IPS-18a (cell line): ENCODE measurements around the gene REPIN1.
"Not testable (repeated sequence)": the region's sequence is repeated elsewhere in the genome, so short reads cannot be mapped to it uniquely, and the experiment has no call there.

Source experiments
- H3K27ac ChIP-seq: one replicate; pipeline ENCODE4 v1.5.1; 2013; ENCODE audit warnings: low read length
- H3K27me3 ChIP-seq: one replicate; pipeline ENCODE4 v1.6.1; 2013; ENCODE audit warnings: mild to moderate bottlenecking, low read length; ENCODE audit not compliant: control insufficient read depth, insufficient read depth
- H3K36me3 ChIP-seq: one replicate; pipeline ENCODE4 v1.6.1; 2013; ENCODE audit warnings: low read depth, low read length; ENCODE audit not compliant: control insufficient read depth
- H3K4me1 ChIP-seq: one replicate; pipeline ENCODE4 v1.6.1; 2013; ENCODE audit warnings: low read depth, low read length; ENCODE audit not compliant: control insufficient read depth
- H3K4me3 ChIP-seq: one replicate; pipeline ENCODE4 v1.5.1; 2013; ENCODE audit warnings: low read length
- H3K9ac ChIP-seq: one replicate; pipeline ENCODE4 v1.6.1; 2013; ENCODE audit warnings: mild to moderate bottlenecking, low read length, moderate library complexity
- H3K9me3 ChIP-seq: one replicate; pipeline ENCODE4 v1.6.1; 2013; ENCODE audit warnings: low read depth, low read length; ENCODE audit not compliant: control insufficient read depth

The REPIN1 gene

DNA sequence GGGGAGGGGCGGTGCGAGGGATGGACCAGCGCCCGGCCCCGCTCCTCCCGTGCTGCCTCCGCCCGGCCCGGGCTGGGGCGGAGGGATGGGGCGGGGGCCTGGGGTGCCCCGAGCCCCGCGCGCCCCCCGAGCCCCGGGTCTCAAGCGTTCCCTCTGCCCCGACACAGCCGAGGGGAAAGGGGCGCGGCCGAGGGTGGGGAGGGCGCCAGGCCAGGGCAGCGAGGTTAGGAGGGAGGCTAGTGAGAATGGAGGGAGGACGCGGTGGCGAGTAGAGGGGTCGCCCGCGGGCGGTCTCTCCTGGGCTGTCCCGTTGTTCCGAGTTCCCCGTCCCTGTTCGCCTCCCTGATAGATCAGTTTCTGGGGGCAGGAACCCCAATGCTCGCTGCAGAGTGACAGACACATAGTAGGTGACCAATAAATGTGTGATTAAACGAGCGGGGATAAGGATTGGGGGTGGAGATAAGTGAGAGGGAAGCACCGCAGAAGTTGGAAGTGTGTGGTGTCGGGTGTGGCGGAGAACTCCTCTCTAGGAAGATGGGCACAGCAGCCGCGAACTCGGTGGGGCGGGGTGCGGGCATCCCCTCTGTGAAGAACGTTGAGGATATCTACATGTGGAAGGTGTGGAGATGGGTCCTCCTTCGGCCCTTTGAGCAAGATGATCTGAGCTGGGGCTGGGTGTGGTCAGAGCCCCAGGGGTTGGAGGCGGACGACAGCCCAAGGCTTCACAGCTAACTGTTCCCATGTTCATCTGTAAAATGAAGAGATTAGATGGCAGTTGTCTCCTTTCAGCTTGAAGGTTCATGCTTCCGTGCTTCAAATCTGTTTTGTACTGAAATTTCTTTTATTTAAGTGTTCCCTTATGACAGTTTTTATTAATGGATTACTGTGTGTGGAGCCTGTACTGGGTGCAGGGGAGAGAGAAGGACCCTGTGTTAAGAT, 11.1 kb downstream of the REPIN1 start:
- Histone ChIP-seq H3K4me1 (peaks cover 52% of the 10 kb centered on the region), H3K9ac (peak overlapping the region; percentile 77), H3K36me3 (peaks cover 2% of the 10 kb centered on the region), H3K27ac (peak overlapping the region; percentile 70), H3K4me3 (peak overlapping the region; percentile 79), H3K27me3 (no peaks in the 10 kb centered on the region), H3K9me3 (no peaks in the 10 kb centered on the region)

DNA sequence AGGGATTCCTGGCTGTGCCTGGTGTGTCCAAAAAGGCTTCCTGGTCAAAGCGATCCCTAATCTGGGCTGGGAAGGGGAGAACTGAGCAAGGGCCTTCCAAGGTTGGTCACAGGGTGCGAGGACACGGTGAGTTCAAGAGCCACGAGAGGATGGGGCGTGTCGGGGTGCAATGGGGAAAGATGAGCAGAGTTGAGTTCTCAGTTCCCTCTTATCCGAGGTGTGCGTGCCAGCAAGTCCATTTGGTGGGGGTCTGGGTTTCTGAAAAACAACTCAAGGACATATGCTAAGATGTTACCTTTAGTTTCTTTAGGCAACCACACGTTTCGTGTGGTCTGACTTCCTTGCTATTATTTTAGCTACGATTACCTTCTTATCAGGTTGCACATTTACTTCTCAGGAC, 11.8 kb downstream of the REPIN1 start:
- Histone ChIP-seq H3K9me3 (no peaks in the 10 kb centered on the region), H3K9ac (peak overlapping the region; percentile 77), H3K4me3 (peak overlapping the region; percentile 79), H3K4me1 (peaks cover 60% of the 10 kb centered on the region), H3K27ac (no peak overlapping the region), H3K27me3 (no peaks in the 10 kb centered on the region), H3K36me3 (peaks cover 4% of the 10 kb centered on the region)

DNA sequence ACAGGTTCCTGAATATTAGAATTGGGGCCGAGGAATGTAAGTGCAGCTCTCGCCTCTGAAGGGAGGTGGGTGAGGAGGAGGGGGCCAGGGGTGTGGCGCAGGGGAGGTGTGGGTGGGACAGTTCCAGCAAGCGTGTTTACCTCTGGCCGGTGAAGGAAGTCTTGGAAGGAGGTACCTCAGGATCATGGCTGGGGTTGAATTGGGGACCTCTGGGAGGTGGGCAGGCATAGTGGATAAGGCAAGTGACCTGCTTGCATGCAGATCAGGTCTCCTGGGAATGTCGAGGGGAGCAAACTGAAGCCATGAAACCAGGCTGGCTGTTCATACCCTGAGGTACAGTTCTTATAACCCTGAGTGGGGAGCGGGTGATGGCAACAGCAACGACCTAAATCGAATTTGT, 12.5 kb downstream of the REPIN1 start:
- peak overlapping the region; percentile 79 for H3K4me3 ChIP-seq
- H3K27ac ChIP-seq = no peak overlapping the region

DNA sequence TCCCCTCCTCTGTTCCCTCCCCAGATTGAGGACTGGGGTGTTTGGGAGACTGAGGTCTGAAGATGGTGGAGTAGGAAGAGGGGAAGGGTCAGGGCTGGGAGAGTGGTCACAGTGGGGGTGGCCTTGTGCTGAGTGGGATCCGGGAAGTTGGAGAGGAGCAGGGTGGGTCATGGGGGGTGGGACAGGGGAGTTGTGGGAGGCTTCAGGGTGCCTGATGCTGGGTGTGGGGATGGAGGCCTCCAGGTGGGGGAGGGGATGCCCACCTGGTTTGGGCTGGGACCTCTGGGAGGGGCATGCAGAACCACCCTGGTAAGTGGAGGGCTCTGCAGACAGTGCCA, 13.1 kb downstream of the REPIN1 start:
- Histone ChIP-seq H3K27ac (no peak overlapping the region), H3K4me1 (peaks cover 69% of the 10 kb centered on the region), H3K27me3 (no peaks in the 10 kb centered on the region), H3K36me3 (peaks cover 8% of the 10 kb centered on the region), H3K9me3 (no peaks in the 10 kb centered on the region), H3K4me3 (no peak overlapping the region), H3K9ac (no peak overlapping the region)

More for the DNA sequence above, 12.5 kb downstream of the REPIN1 start:
- H3K9ac ChIP-seq = no peak overlapping the region
- no peaks in the 10 kb centered on the region for H3K27me3 ChIP-seq
- H3K4me1 ChIP-seq = peaks cover 62% of the 10 kb centered on the region
- H3K9me3 ChIP-seq = no peaks in the 10 kb centered on the region
- peaks cover 8% of the 10 kb centered on the region for H3K36me3 ChIP-seq

DNA sequence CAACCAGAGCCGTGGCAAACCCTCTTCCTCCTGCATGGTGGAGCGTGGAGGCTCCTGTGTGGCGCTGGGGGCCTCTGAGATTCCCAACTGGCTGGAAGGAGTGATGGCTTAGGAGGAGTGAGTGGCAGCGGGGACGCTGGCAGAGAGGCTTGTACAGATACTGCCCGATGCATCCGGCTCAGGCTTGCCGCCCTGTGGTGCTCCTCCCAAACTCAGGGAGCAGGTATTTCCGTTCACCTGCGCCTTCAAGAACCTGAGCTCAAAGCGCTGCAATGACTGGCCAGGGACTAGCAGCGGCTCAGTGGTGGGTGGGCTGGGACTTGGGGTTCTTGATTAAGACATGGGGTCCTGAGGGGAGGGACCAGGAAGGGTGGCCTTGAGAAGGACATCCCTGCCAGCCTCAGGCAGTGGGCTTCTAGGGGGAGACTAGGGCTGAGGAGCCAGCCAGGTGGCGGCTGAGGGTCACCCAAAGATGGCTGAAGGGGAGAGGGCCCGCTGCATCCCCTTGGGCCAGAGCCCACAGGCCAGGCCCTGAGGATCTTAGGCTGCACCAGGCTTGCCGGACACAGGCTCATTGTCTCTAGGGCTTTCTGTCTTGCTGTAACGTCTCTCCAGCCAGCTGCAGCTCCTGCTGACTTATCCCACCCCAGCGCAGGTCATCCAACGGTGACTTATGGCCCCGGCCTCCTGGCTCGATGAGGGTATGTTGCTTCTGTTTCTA, 13.7 kb downstream of the REPIN1 start:
- no peak overlapping the region for H3K4me3 ChIP-seq
- no peaks in the 10 kb centered on the region for H3K27me3 ChIP-seq
- H3K27ac ChIP-seq = peak overlapping the region; percentile 33
- H3K36me3 ChIP-seq = peaks cover 8% of the 10 kb centered on the region
- H3K9me3 ChIP-seq = no peaks in the 10 kb centered on the region
- H3K4me1 ChIP-seq = peaks cover 64% of the 10 kb centered on the region
- no peak overlapping the region for H3K9ac ChIP-seq

DNA sequence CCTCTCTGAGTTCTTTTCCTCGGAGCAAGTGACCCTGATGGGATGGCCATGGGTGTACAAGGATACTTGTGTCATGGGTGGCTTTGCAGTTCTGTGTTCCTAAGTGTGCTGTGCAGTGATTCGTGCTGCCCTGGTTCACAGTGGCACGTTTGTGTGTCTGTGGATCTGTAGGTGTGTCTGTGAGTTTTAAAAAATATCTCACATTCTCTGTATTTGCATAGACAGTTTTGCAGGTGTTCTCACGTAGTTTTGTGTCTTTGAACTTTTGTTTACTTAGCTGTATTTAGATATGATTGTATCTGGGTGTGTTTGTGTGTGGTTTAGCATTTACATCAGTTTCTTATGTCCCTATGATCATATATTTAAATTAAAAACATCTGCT, 14.2 kb downstream of the REPIN1 start:
- peak overlapping the region; percentile 41 for H3K4me3 ChIP-seq
- peak overlapping the region; percentile 76 for H3K27ac ChIP-seq
- peaks cover 59% of the 10 kb centered on the region for H3K4me1 ChIP-seq
- peak overlapping the region; percentile 38 for H3K9ac ChIP-seq
- peaks cover 8% of the 10 kb centered on the region for H3K36me3 ChIP-seq
- no peaks in the 10 kb centered on the region for H3K9me3 ChIP-seq
- no peaks in the 10 kb centered on the region for H3K27me3 ChIP-seq

DNA sequence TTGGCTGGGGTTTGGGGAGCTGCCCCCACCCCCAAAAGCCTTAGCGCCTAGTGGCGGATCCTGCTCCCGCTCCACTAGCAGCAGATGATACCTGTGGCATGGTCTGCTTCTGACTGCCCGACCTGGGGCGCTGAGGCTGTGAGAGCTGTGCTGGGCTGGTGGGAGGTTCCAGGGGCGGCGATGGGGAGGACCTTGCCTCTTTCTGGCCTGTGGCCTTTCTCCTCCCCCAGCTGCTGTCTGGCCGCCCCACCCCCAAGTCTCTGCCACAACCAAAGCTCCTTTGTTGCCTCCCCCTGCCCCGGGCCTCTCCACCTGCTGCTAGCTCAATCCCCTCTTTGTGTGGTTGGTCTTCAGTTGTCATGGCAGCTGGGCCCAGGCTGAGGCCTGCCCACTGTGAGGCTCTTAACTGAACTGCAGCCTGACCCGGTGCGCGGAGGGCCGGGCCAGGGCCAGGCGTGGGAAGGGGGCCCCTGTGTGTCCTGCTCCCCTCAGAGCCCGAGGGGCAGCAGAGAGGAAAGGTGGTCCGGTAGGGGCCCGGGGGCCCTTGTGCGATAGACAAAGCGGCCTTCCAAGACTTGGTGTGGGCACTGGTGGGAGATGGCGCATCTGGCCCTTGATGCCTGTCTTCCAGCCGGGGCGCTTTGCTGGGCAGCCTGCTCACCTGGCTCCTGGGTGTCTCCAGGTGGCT, 15.2 kb downstream of the REPIN1 start:
- H3K36me3 ChIP-seq = peaks cover 12% of the 10 kb centered on the region
- peak overlapping the region; percentile 78 for H3K9ac ChIP-seq
- peak overlapping the region; percentile 94 for H3K27ac ChIP-seq
- no peaks in the 10 kb centered on the region for H3K9me3 ChIP-seq
- peak overlapping the region; percentile 44 for H3K4me3 ChIP-seq
- H3K4me1 ChIP-seq = peaks cover 61% of the 10 kb centered on the region
- no peaks in the 10 kb centered on the region for H3K27me3 ChIP-seq

DNA sequence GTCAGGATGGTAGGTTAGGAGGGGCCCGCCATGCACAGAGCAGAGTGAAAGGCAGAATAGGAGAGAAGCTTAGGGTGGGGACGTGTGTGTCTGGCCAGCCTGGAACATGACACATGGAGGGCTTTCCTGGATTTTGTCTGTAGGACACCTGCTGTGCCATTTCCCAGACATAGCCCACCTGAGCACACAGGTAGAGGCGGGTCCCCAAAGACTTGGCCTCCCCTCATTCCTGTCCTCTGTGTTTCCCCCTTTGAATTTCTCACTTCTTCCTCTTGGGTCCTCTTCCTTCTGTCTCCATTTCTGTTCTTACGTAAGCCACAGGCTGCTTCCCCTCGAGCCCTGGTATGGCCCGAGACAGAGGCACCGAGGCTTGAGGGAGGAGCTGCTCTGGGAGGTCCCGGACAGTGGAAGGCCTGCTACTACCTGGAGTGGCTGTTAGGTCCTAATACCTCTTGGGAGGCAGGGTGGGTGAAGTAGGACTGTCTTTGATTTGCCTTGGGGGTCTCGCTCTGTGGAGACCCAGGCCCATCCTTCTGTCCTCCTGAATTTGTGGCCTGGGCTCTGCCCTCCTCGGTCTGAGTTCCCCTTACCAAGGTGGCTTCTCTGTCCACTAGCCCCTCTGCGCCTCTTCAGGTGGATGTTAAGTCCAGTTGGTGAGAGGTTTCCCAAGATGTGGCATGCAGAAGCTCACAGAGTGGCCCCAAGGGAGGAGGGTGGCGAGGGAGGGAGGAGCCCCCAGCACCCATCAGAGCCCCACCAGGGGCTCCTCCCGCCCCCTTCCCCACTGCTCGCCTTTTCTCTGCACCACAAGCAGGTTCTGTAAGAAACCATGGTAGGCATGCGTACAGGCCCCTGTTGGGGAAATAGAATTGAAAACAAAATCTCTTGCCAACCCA, 16.0 kb downstream of the REPIN1 start:
- Histone ChIP-seq H3K4me1 (peaks cover 61% of the 10 kb centered on the region), H3K36me3 (peaks cover 19% of the 10 kb centered on the region), H3K9ac (peak overlapping the region; percentile 78), H3K27me3 (no peaks in the 10 kb centered on the region), H3K9me3 (no peaks in the 10 kb centered on the region), H3K27ac (peak overlapping the region; percentile 94), H3K4me3 (peak overlapping the region; percentile 44)

DNA sequence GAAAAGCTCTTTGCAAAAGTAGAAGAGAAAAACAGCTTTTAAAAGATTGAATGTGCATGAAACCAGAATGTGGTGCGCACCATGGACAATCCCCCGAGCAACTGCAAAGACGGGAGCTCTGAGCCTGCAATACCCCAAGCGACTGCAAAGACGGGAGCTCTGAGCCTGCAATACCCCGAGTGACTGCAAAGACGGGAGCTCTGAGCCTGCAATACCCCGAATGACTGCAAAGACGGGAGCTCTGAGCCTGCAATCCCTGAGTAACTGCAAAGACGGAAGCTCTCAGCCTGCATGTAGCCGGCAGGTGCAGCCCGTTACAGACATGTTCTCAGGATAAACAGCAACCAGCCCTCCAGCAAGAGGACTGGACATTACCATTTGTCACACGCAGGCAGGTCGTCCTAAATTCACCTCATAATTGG, 16.7 kb downstream of the REPIN1 start:
- H3K9me3 ChIP-seq = no peaks in the 10 kb centered on the region
- H3K27me3 ChIP-seq = no peaks in the 10 kb centered on the region
- H3K4me3 ChIP-seq = no peak overlapping the region
- H3K27ac ChIP-seq = peak overlapping the region; percentile 21
- no peak overlapping the region for H3K9ac ChIP-seq
- H3K4me1 ChIP-seq = peaks cover 57% of the 10 kb centered on the region
- peaks cover 23% of the 10 kb centered on the region for H3K36me3 ChIP-seq

DNA sequence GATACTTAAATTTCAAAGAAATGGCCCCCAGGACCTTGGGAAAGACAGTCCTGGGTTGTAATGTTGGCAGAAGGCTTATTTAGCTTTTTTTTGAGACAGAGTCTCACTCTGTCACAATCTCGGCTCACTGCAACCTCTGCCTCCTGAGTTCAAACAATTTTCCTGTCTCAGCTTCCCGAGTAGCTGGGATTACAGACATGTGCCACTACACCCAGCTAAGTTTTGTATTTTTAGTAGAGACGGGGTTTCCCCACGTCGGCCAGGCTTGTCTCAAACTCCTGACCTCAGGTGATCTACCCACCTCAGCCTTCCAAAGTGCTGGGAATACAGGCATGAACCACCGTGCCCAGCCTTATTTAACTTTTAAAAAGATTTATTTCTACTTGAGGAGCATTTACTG, 17.3 kb downstream of the REPIN1 start:
- not testable (repeated sequence) for H3K9ac ChIP-seq, H3K9me3 ChIP-seq, H3K27me3 ChIP-seq, H3K4me3 ChIP-seq
- H3K27ac ChIP-seq = peak overlapping the region; percentile 21
- H3K4me1 ChIP-seq = peaks cover 51% of the 10 kb centered on the region
- H3K36me3 ChIP-seq = peaks cover 29% of the 10 kb centered on the region
